ENCODE results near the gene CFAP46. TPM values are rescaled to one million over a fixed set of nuclear protein-coding genes. Genes with fewer than 3 reads are reported as not detected.

The CFAP46 gene
- total RNA-seq, 1 donor from 2014 or later, result 1.6 TPM

GRCh38 chr10:132802048-132802447 lies 140.3 kb downstream of the CFAP46 start:
- no peaks in the 10 kb centered on the region for H3K36me3 Mint-ChIP-seq

GRCh38 chr10:132799865-132800264 lies 142.5 kb downstream of the CFAP46 start:
- H3K4me1 ChIP-seq, result no peaks in the 10 kb centered on the region
- H3K4me3 Mint-ChIP-seq, result no peak overlapping the region

More at GRCh38 chr10:132802048-132802447, 140.3 kb downstream of the CFAP46 start:
- no peaks in the 10 kb centered on the region for H3F3A ChIP-seq (ENCODE audit: low read depth)
- no peak overlapping the region for H2AFZ ChIP-seq (replicated peaks)
- no peaks in the 10 kb centered on the region for H3K9me3 Mint-ChIP-seq
- H3K9ac ChIP-seq, result no peak overlapping the region
- no peaks in the 10 kb centered on the region for H4K20me1 ChIP-seq (ENCODE audit: low read depth)
- H3K4me3 Mint-ChIP-seq, result no peak overlapping the region
- H3K9me3 ChIP-seq (ENCODE audit: low read depth), result no peaks in the 10 kb centered on the region
- peaks cover 8% of the 10 kb centered on the region for H3K4me1 Mint-ChIP-seq
- no peak overlapping the region for H3K27ac ChIP-seq
- no peaks in the 10 kb centered on the region for H3K4me1 ChIP-seq
- H3K79me2 ChIP-seq (ENCODE audit: low read depth), result no peaks in the 10 kb centered on the region
- H3K27me3 Mint-ChIP-seq (ENCODE audit: insufficient read depth, low read depth), result peaks cover 9% of the 10 kb centered on the region
- no peaks in the 10 kb centered on the region for H3K36me3 ChIP-seq
- H3K4me3 ChIP-seq, result no peak overlapping the region
- H3K4me2 ChIP-seq, result no peak overlapping the region
- H3K27ac Mint-ChIP-seq, result no peak overlapping the region
- DNase-seq (ENCODE audit: low spot score), result no peak
- H3K27me3 ChIP-seq, result peaks cover 7% of the 10 kb centered on the region
- TF ChIP-seq EZH2 (IDR thresholded peaks at IDR 0.05), result no peak
- TF ChIP-seq CTCF (IDR thresholded peaks at IDR 0.05), result no peak

DNA sequence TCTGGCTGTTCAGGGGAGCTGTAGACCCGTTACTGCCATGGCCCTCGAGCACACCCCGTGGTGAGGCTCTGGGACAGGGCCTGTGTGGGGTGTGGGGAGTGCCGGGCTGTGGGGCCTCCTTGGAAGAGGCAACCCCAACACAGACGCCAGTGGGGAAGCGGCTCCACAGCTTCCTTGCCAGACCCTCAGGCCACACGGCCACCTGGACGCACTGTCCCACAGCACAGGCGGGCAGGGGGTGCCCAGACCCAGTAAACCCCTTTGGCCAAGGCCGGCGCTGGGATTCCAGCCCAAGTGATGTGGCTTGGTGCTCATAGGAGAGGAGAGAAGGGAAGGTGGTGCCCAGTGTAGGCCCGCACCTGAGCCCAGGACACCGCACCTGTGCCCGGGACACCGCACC lies 143.5 kb downstream of the CFAP46 start:
- Histone ChIP-seq H3K79me2 (ENCODE audit: low read depth) (no peaks in the 10 kb centered on the region), H3F3A (ENCODE audit: low read depth) (no peaks in the 10 kb centered on the region), H2AFZ (replicated peaks) (no peak overlapping the region), H3K4me2 (no peak overlapping the region), H3K27me3 (peaks cover 19% of the 10 kb centered on the region), H3K36me3 (no peaks in the 10 kb centered on the region), H3K4me3 (no peak overlapping the region), H3K9ac (no peak overlapping the region), H3K9me3 (ENCODE audit: low read depth) (no peaks in the 10 kb centered on the region), H4K20me1 (ENCODE audit: low read depth) (no peaks in the 10 kb centered on the region), H3K27ac (no peak overlapping the region), H3K4me1 (no peaks in the 10 kb centered on the region)
- peaks cover 7% of the 10 kb centered on the region for H3K4me1 Mint-ChIP-seq
- H3K36me3 Mint-ChIP-seq, result no peaks in the 10 kb centered on the region
- peaks cover 9% of the 10 kb centered on the region for H3K27me3 Mint-ChIP-seq (ENCODE audit: insufficient read depth, low read depth)
- no peaks in the 10 kb centered on the region for H3K9me3 Mint-ChIP-seq
- no peak overlapping the region for H3K4me3 Mint-ChIP-seq
- no peak overlapping the region for H3K27ac Mint-ChIP-seq
- TF ChIP-seq EZH2 (IDR thresholded peaks at IDR 0.05), result no peak
- TF ChIP-seq CTCF (IDR thresholded peaks at IDR 0.05), result no peak
- TF ChIP-seq EZH2phosphoT487 (IDR thresholded peaks at IDR 0.05), result no peak
- no peak for DNase-seq (ENCODE audit: low spot score)

More at GRCh38 chr10:132799865-132800264, 142.5 kb downstream of the CFAP46 start:
- Mint-ChIP-seq H3K27me3 (ENCODE audit: insufficient read depth, low read depth) (peaks cover 9% of the 10 kb centered on the region), H3K27ac (no peak overlapping the region), H3K36me3 (no peaks in the 10 kb centered on the region), H3K4me1 (peaks cover 7% of the 10 kb centered on the region), H3K9me3 (no peaks in the 10 kb centered on the region)
- Histone ChIP-seq H3K9me3 (ENCODE audit: low read depth) (no peaks in the 10 kb centered on the region), H3K36me3 (no peaks in the 10 kb centered on the region), H3K79me2 (ENCODE audit: low read depth) (no peaks in the 10 kb centered on the region), H3K4me3 (no peak overlapping the region), H4K20me1 (ENCODE audit: low read depth) (no peaks in the 10 kb centered on the region), H3K27me3 (peaks cover 18% of the 10 kb centered on the region), H3K4me2 (no peak overlapping the region), H3K9ac (no peak overlapping the region), H3F3A (ENCODE audit: low read depth) (no peaks in the 10 kb centered on the region), H3K27ac (no peak overlapping the region), H2AFZ (replicated peaks) (no peak overlapping the region)
- no peak for TF ChIP-seq CTCF (IDR thresholded peaks at IDR 0.05)
- no peak for TF ChIP-seq EZH2 (IDR thresholded peaks at IDR 0.05)
- no peak for TF ChIP-seq EZH2phosphoT487 (IDR thresholded peaks at IDR 0.05)
- DNase-seq (ENCODE audit: low spot score), result no peak
